ENCODE results near the gene CPNE4.

- no peak for TF ChIP-seq POLR2AphosphoS5 (IDR thresholded peaks at IDR 0.05; ENCODE audit: borderline replicate concordance, low read depth, low read length)
- no peak for TF ChIP-seq EZH2 (IDR thresholded peaks at IDR 0.05)
- TF ChIP-seq FOXP2 (optimal IDR thresholded peaks at IDR 0.05; ENCODE audit: control extremely low read depth, extremely low read length, insufficient read depth): no peak
Measured at GRCh38 chr3:131735544-131735943, 299.3 kb downstream of the CPNE4 start.

Measured in SK-N-MC (cell line).